SK-N-SH (cell line): Measurements from ENCODE around the gene TRPC4AP. TPM values are rescaled to one million over a fixed set of nuclear protein-coding genes. Genes with fewer than 3 reads are reported as not detected.

ENCODE experiments used
- CTCF ChIA-PET: fragments of 300-600, 350-600 bp; formaldehyde crosslinking; extraction: SDS; loops from one replicate; lab custom pipeline; 2021; lab: Yijun Ruan, JAX
- POLR2A ChIA-PET: fragments of 350-600 bp; sonication (Branson Sonifier 250); formaldehyde crosslinking; extraction: SDS; loops from one replicate; lab custom pipeline; 2020; ENCODE audit warnings: antibody characterized with exemption, inconsistent platforms; lab: Yijun Ruan, JAX
- DNase-seq: peaks from one replicate; pipeline ENCODE4 v3.0.0; 2012
- H2AFZ ChIP-seq: fragments of 200-600 bp; sonication (generic); 2 replicates; pipeline ENCODE4 v1.8.1; 2016; ENCODE audit warnings: antibody characterized with exemption, mild to moderate bottlenecking, low read depth
- H3F3A ChIP-seq: fragments of 200-600 bp; sonication (generic); replicated peaks from 2 replicates; pipeline ENCODE3; 2016; ENCODE audit warnings: antibody characterized with exemption, mild to moderate bottlenecking; ENCODE audit not compliant: insufficient read depth
- H3K27ac ChIP-seq, 2 experiments: fragments of 200-500 bp in 1 of 2; fragments of 200-600 bp in 1 of 2; sonication (Bioruptor generic) in 1 of 2; sonication (generic), shearing (Covaris generic) in 1 of 2; 2 replicates each; pipeline versions ENCODE4 v1.5.1 to v1.6.1; 2014 to 2016; ENCODE audit warnings: low read depth in 2 of 2, inconsistent platforms in 1 of 2, low read length in 1 of 2, mild to moderate bottlenecking in 1 of 2, mixed read lengths in 1 of 2
- H3K27me3 ChIP-seq: fragments of 200-600 bp; sonication (generic), shearing (Covaris generic); 2 replicates; pipeline ENCODE4 v1.6.1; 2016; ENCODE audit warnings: mixed run types; ENCODE audit not compliant: insufficient read depth
- H3K36me3 ChIP-seq, 2 experiments: fragments of 200-500 bp in 1 of 2; fragments of 200-600 bp in 1 of 2; sonication (Bioruptor generic) in 1 of 2; sonication (generic) in 1 of 2; replicated peaks in 1 of 2; 2 replicates each; pipeline versions ENCODE3 to v1.5.1; 2014 to 2016; ENCODE audit warnings: low read length in 1 of 2, mild to moderate bottlenecking in 1 of 2; ENCODE audit not compliant: insufficient read depth in 2 of 2, control insufficient read depth in 1 of 2
- H3K4me1 ChIP-seq, 2 experiments: fragments of 200-500 bp in 1 of 2; fragments of 200-600 bp in 1 of 2; sonication (Bioruptor generic) in 1 of 2; sonication (generic), shearing (Covaris generic) in 1 of 2; 2 replicates each; pipeline versions ENCODE4 v1.5.1 to v1.6.1; 2014 to 2016; ENCODE audit warnings: low read depth in 1 of 2, low read length in 1 of 2, mixed run types in 1 of 2; ENCODE audit not compliant: insufficient read depth in 2 of 2, control insufficient read depth in 1 of 2
- H3K4me2 ChIP-seq: fragments of 200-600 bp; sonication (generic), shearing (Covaris generic); 2 replicates; pipeline ENCODE4 v1.6.1; 2017; ENCODE audit warnings: mixed run types
- H3K4me3 ChIP-seq, 2 experiments: fragments of 200-500 bp in 1 of 2; fragments of 200-600 bp in 1 of 2; sonication (Bioruptor generic) in 1 of 2; sonication (generic), shearing (Covaris generic) in 1 of 2; 2 replicates each; pipeline versions ENCODE4 v1.5.1 to v1.8.1; 2014 to 2016; ENCODE audit warnings: low read depth in 2 of 2, inconsistent platforms in 1 of 2, low read length in 1 of 2, mild to moderate bottlenecking in 1 of 2, mixed read lengths in 1 of 2, moderate library complexity in 1 of 2
- H3K79me2 ChIP-seq: fragments of 200-600 bp; sonication (generic); 2 replicates; pipeline ENCODE4 v1.8.1; 2017; ENCODE audit warnings: mild to moderate bottlenecking; ENCODE audit not compliant: insufficient read depth
- H3K9ac ChIP-seq: fragments of 200-600 bp; sonication (generic); 2 replicates; pipeline ENCODE4 v1.6.1; 2017; ENCODE audit warnings: mixed run types
- H3K9me2 ChIP-seq: fragments of 200-600 bp; sonication (generic); 2 replicates; pipeline ENCODE4 v1.6.1; 2017; ENCODE audit warnings: mixed run types
- H3K9me3 ChIP-seq: fragments of 200-600 bp; sonication (generic); 2 replicates; pipeline ENCODE4 v1.6.1; 2017; ENCODE audit warnings: mixed run types, mild to moderate bottlenecking, moderate library complexity
- H4K20me1 ChIP-seq: fragments of 200-600 bp; sonication (generic); 2 replicates; pipeline ENCODE4 v1.6.1; 2017; ENCODE audit warnings: mild to moderate bottlenecking, mixed run types; ENCODE audit not compliant: insufficient read depth
- EP300 ChIP-seq, 2 experiments: IDR thresholded peaks; 2 replicates each; pipeline versions ENCODE4 v1.4.0 to v1.6.1; 2012; ENCODE audit warnings: borderline replicate concordance in 1 of 2, low read depth in 1 of 2, low read length in 1 of 2
- EZH2phosphoT487 ChIP-seq: fragments of 200-600 bp; sonication (generic); IDR thresholded peaks from 2 replicates; pipeline ENCODE4 v1.6.1; 2017; ENCODE audit warnings: low read depth, mixed run types, mild to moderate bottlenecking, antibody characterized with exemption, moderate library complexity, borderline replicate concordance
- FOXJ3 ChIP-seq: sonication (generic); formaldehyde crosslinking; IDR thresholded peaks from 2 replicates; pipeline ENCODE4 v1.5.1; 2020; ENCODE audit warnings: mild to moderate bottlenecking, missing genetic modification reagents
- FOXM1 ChIP-seq: IDR thresholded peaks from 2 replicates; pipeline ENCODE4 v1.4.0; 2012; ENCODE audit warnings: low read depth, mild to moderate bottlenecking
- GATA2 ChIP-seq: sonication (generic); formaldehyde crosslinking; IDR thresholded peaks from 2 replicates; pipeline ENCODE4 v1.5.0; 2020; ENCODE audit warnings: mild to moderate bottlenecking, missing genetic modification reagents
- IRF3 ChIP-seq: fragments of 150-350 bp; IDR thresholded peaks from 2 replicates; pipeline ENCODE4 v1.6.1; 2016; ENCODE audit warnings: mild to moderate bottlenecking, low read depth, low read length
- MAX ChIP-seq: IDR thresholded peaks from 2 replicates; pipeline ENCODE4 v1.4.0; 2012; ENCODE audit warnings: low read depth
- MXI1 ChIP-seq: IDR thresholded peaks from 2 replicates; pipeline ENCODE4 v1.6.1; 2012; ENCODE audit warnings: mild to moderate bottlenecking, low read depth, low read length, improper control_type of control experiment
- NFIC ChIP-seq: IDR thresholded peaks from 2 replicates; pipeline ENCODE4 v1.4.0; 2012; ENCODE audit warnings: borderline replicate concordance
- PBX3 ChIP-seq: IDR thresholded peaks from 2 replicates; pipeline ENCODE4; 2012
- RCOR1 ChIP-seq: fragments of 150-350 bp; IDR thresholded peaks from 2 replicates; pipeline ENCODE4 v1.6.1; 2017; ENCODE audit warnings: antibody characterized with exemption, low read length
- SIN3A ChIP-seq: IDR thresholded peaks from 2 replicates; pipeline ENCODE4 v1.6.1; 2012; ENCODE audit warnings: low read depth, mild to moderate bottlenecking, low read length, moderate library complexity, borderline replicate concordance
- TCF12 ChIP-seq: IDR thresholded peaks from 2 replicates; pipeline ENCODE4 v1.4.0; 2012
- TEAD4 ChIP-seq: IDR thresholded peaks from 2 replicates; pipeline ENCODE4 v1.4.0; 2012; ENCODE audit warnings: mild to moderate bottlenecking, borderline replicate concordance; ENCODE audit not compliant: insufficient read depth
- ZBTB33 ChIP-seq: IDR thresholded peaks from 2 replicates; pipeline ENCODE4 v1.4.0; 2012; ENCODE audit warnings: low read depth, borderline replicate concordance
- WGBS: methylation state at CpG from one replicate; pipeline ENCODE4 v1.1.6; 2017; ENCODE audit warnings: low lambda C conversion rate; 5-methylcytosine and 5-hydroxymethylcytosine counted together
- polyA plus RNA-seq, 3 experiments: library from polyadenylated mRNA; depleted of rRNA; stranded (reverse); fragments of >200 nt; gene quantifications; 2 replicates each; pipeline ENCODE4 v1.2.3, GENCODE V29; 2012

The TRPC4AP gene
- polyA plus RNA-seq, 1 of the 3 experiments (the other 2 are of a cell fraction), result 57.4 TPM

- TF ChIP-seq FOXM1, result no peak
- TF ChIP-seq IRF3, result no peak
- no peak for TF ChIP-seq RCOR1
- TF ChIP-seq TCF12, result no peak
Observed at GRCh38 chr20:35087791-35088190, 4.8 kb downstream of the TRPC4AP start (continued).

GRCh38 chr20:35087355-35087754, 5.3 kb downstream of the TRPC4AP start:
- Histone ChIP-seq H4K20me1 (peaks cover 76% of the 10 kb centered on the region), H3K27me3 (no peaks in the 10 kb centered on the region), H2AFZ (no peak overlapping the region), H3K4me1 (peaks cover 3 to 9% of the 10 kb centered on the region in 2 experiments; a peak in 2 of 4 replicates), H3F3A (peaks cover 12% of the 10 kb centered on the region)
- DNase-seq, result no peak
- WGBS, result 96% methylated on average over 5 of the region's 5 CpGs
- CTCF ChIA-PET, result interaction anchor here (1.0 kb wide), 2 partner anchors 9 to 213 kb away, joined by 3 read pairs; no protein-coding TSS in a partner anchor
- POLR2A ChIA-PET, result no interaction called here
- no peak for TF ChIP-seq MXI1
- TF ChIP-seq EZH2phosphoT487, result no peak
- no peak for TF ChIP-seq TCF12
- TF ChIP-seq ZBTB33, result no peak
- no peak for TF ChIP-seq TEAD4
- no peak for TF ChIP-seq GATA2 (CRISPR knock-in tag)
- TF ChIP-seq FOXM1, result no peak
- TF ChIP-seq FOXJ3 (CRISPR knock-in tag), result no peak
- no peak for TF ChIP-seq NFIC
- TF ChIP-seq MAX, result no peak
- TF ChIP-seq PBX3, result no peak
- TF ChIP-seq EP300 (IDR thresholded peaks at IDR 0.05; ENCODE audit: borderline replicate concordance in 1 of 2, low read depth in 1 of 2, low read length in 1 of 2), result no peak
- no peak for TF ChIP-seq SIN3A
- TF ChIP-seq, all 33 proteins: peak for 0
- Histone ChIP-seq H3K4me3 (no peak overlapping the region), H3K9ac (no peak overlapping the region), H3K4me2 (no peak overlapping the region), H3K9me3 (no peaks in the 10 kb centered on the region), H3K27ac (no peak overlapping the region), H3K79me2 (peaks cover 96% of the 10 kb centered on the region), H3K9me2 (no peaks in the 10 kb centered on the region), H3K36me3 (peaks cover 2 to 10% of the 10 kb centered on the region in 2 experiments)
